ENCODE data around the gene C12orf54.
"Not testable (repeated sequence)": the region's sequence is repeated elsewhere in the genome, so short reads cannot be mapped to it uniquely, and the experiment has no call there.

The C12orf54 gene

GRCh38 chr12:48482198-48482597 is at the start of gene C12orf54:
Gene C12orf54 (plus strand): TSS chr12:48482498. CDS start chr12:48483297, 799 bp downstream.
- DNase-seq: no peak

DNA sequence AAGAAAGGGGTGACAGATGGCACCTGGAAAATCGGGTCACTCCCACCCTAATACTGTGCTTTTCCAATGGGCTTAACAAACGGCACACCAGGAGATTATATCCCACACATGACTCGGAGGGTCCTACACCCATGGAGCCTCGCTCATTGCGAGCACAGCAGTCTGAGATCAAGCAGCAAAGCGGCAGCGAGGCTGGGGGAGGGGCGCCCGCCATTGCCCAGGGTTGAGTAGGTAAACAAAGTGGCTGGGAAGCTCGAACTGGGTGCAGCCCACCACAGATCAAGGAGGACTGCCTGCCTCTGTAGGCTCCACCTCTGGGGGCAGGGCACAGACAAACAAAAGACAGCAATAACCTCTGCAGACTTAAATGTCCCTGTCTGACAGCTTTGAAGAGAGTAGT is 48.3 kb upstream of the C12orf54 start:
- not testable (repeated sequence) for DNase-seq

- no peak for DNase-seq
Measured at GRCh38 chr12:48441069-48441468, 41.2 kb upstream of the C12orf54 start.

DNA sequence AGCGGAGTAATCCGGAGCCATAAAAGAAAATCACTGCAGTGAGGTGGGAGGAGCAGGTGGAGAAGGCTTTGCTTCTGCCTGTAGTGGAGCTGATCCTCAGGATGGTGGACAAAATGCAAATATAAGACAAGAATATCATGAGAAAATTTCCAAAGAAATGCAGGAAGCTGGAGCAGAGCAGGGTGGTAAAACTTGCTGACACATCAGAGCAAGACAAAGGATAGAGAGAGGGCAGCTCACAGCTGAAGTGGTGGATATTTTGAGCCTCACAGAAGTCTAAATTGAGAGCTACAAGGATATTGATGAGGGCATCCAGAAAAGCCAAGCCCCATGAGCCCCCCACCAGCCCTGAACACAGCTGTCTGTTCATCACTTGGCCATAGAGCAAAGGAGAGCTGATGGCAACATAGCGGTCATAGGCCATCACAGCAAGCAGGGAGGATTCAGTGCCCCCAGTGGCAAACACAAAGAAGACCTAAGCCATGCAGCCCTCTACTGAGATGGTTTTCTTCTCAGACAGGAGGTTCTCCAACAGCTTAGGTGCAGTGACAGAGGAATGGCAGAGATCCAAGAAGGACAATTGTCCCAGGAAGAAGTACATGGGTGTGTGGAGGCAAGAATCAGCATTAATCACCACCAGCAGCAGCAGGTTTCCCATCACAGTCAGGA is 40.0 kb upstream of the C12orf54 start:
- DNase-seq: no peak

- DNase-seq: no peak
Measured at GRCh38 chr12:48445538-48445937, 36.8 kb upstream of the C12orf54 start.

DNA sequence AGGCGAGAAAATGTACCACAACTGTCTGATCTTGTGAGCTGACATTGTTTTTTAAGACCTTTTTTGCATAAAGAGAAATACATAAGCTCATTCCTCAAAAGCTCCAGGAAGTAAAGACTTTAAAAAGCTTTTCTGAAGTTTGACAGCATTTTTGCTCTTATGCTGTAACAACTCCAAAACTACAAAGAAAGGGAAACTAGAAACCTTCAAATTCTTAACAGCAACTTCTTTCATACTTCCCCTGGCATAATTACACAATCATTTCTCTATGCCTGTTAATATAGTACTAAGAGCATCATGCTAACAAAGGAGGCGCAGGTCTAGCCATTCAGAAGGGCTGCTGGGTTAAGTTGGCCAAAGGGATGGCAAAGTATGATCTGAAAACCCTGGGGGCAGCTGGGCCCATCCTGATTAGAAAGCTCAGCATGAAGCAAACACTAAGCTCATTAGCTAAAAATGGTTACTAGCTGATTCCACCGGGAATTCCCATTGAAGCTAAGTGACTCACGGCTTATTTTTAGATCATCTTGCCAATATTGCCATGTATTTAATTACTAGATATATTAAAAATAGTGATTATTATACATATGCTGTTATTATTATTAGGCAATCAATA is 36.0 kb upstream of the C12orf54 start:
- DNase-seq: peak; percentile 19

- peak; percentile 72 for DNase-seq
Measured at GRCh38 chr12:48447755-48448154, 34.5 kb upstream of the C12orf54 start.

DNA sequence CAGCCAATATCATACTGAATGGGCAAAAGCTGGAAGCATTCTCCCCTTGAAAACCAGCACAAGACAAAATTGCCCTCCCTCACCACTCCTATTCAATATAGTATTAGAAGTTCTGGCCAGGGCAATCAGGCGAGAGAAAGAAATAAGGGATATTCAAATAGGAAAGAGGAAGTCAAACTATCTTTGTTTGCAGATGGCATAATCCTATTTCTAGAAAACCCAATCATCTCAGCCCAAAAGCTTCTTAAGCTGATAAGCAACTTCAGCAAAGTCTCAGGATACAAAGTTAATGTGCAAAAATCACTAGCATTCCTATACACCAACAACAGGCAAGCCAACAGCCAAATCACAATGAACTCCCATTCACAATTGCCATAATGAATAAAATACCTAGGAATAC is 30.9 kb upstream of the C12orf54 start:
- no peak for DNase-seq

DNA sequence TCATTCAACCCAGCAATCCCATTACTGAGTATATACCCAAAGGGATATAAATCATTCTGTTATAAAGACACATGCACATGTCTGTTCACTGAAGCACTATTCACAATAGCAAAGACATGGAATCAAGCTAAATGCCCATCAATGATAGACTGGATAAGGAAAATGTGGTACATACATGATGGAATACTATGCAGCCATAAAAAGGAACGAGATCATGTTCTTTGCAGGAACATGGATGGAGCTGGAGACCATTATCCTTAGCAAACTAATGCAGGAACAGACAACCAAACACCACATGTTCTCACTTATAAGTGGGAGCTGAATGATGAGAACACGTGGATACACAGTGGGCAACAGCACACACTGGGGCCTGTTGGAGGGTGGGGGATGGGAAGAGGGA is 29.3 kb upstream of the C12orf54 start:
- not testable (repeated sequence) for DNase-seq

GRCh38 chr12:48454667-48455066 is 27.6 kb upstream of the C12orf54 start:
- DNase-seq: peak; percentile 1

DNA sequence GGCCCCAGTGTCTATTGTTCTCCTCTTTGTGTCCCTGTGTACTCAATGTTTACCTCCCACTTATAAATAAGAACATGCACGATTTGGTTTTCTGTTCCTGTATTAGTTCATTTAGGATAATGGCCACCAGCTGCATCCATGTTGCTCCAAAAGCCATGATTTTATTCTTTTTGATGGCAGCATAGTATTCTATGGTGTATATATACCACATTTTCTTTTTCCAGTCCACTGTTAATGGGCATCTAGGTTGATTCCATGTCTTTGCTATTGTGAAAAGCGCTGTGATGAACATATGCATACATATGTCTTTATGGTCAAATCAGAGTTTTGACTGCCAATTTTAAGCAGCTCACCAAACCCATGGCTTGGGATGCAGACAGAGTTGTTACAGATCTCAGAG is 27.2 kb upstream of the C12orf54 start:
- no peak for DNase-seq

- no peak for DNase-seq
Measured at GRCh38 chr12:48459259-48459658, 23.0 kb upstream of the C12orf54 start.

GRCh38 chr12:48469027-48469426 is 13.3 kb upstream of the C12orf54 start:
- not testable (repeated sequence) for DNase-seq

GRCh38 chr12:48472259-48472658 is 10.0 kb upstream of the C12orf54 start, which contains the start of gene ANP32D:
Gene ANP32D (plus strand): TSS chr12:48472559. CDS start chr12:48472665, 106 bp downstream.
- no peak for DNase-seq

DNA sequence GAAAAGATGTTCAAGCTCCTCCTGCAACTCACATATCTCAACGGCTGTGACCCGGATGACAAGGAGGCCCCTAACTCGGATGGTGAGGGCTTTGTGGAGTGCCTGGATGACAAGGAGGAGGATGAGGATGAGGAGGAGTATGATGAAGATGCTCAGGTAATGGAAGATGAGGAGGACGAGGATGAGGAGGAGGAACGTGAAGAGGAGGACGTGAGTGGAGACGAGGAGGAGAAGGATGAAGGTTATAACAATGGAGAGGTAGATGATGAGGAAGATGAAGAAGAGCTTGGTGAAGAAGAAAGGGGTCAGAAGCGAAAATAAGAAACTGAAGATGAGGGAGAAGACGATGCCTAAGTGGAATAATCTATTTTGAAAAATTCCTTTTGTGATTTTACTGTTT is 9.2 kb upstream of the C12orf54 start:
- no peak for DNase-seq

GRCh38 chr12:48474497-48474896 is 7.8 kb upstream of the C12orf54 start:
- DNase-seq: not testable (repeated sequence)

DNA sequence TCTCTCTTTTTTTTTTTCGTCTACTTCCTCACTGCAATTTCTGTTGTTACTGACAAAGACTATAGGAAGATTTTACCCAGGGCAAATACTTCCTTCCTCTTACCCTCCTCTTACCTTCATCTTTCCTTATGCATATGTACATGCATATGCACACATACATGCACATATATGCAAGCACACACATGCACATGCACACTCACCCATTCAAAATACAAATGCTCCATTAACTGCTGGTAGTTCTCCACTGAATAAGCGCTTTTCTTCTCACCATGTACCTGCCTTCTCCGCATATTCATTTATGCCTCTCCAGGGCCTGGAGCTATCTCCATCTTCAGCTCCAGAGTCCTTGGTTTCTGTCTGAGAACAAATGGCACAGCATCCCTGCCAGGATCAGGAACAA is 632 bp downstream of the C12orf54 start:
- DNase-seq: no peak

- DNase-seq: no peak
Measured at GRCh38 chr12:48486261-48486660, 4.0 kb downstream of the C12orf54 start.

- DNase-seq: no peak
Measured at GRCh38 chr12:48486679-48487078, 4.4 kb downstream of the C12orf54 start.

- DNase-seq: no peak
Measured at GRCh38 chr12:48489012-48489411, 6.7 kb downstream of the C12orf54 start.

DNA sequence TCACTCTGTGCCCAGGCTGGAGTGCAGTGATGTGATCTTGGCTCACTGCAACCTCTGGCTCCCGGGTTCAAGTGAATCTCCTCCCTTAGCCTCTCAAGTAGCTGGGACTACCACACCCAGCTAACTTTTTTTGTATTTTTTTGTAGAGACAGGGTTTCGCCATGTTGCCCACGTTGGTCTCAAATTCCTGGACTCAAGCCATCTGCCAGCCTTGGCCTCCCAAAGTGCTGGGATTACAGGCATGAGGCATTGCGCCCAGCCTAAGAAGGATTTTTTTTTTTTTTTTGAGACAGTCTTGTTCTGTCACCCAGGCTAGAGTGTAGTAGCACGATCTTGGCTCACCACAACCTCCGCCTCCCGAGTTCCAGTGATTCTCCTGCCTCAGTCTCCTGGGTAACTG is 7.2 kb downstream of the C12orf54 start:
- not testable (repeated sequence) for DNase-seq

DNA sequence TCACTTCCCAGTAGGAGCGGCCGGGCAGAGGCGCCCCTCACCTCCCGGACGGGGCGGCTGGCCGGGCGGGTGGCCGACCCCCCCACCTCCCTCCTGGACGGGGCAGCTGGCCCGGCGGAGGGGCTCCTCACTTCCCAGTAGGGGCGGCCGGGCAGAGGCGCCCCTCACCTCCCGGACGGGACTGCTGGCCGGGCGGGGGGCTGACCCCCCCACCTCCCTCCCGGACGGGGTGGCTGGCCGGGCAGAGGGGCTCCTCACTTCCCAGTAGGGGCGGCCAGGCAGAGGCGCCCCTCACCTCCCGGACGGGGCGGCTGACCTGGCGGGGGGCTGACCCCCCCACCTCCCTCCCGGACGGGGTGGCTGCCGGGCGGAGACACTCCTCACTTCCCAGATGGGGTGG is 18.0 kb downstream of the C12orf54 start:
- not testable (repeated sequence) for DNase-seq

GRCh38 chr12:48506836-48507235 is 24.5 kb downstream of the C12orf54 start:
- DNase-seq: not testable (repeated sequence)

- no peak for DNase-seq
Measured at GRCh38 chr12:48508987-48509386, 26.7 kb downstream of the C12orf54 start.

GRCh38 chr12:48510111-48510510 is 27.8 kb downstream of the C12orf54 start:
- no peak for DNase-seq

Data from MV-4-11 (cell line).